ENCODE measurements around the gene AOPEP. TPM values are rescaled to one million over a fixed set of nuclear protein-coding genes. Genes with fewer than 3 reads are reported as not detected.

Gene AOPEP
- total RNA-seq, 1 donor from 2014 or later = 25.8 TPM

- peaks cover 1% of the 10 kb centered on the region for H3K9me3 Mint-ChIP-seq (ENCODE audit: unreplicated experiment)
- no peaks in the 10 kb centered on the region for H3K4me1 Mint-ChIP-seq (ENCODE audit: low read depth, unreplicated experiment)
- no peak for DNase-seq
- no peak overlapping the region for H3K4me3 Mint-ChIP-seq (ENCODE audit: unreplicated experiment)
- TF ChIP-seq CTCF (IDR thresholded peaks at IDR 0.05; ENCODE audit: partially characterized antibody, unreplicated experiment) = no peak
- H3K36me3 Mint-ChIP-seq (ENCODE audit: unreplicated experiment) = no peaks in the 10 kb centered on the region
- H3K27me3 Mint-ChIP-seq (ENCODE audit: unreplicated experiment) = peaks cover 3% of the 10 kb centered on the region
- no peak overlapping the region for H3K27ac Mint-ChIP-seq (ENCODE audit: unreplicated experiment)
Measured at GRCh38 chr9:94720846-94721549, 5.5 kb upstream of the AOPEP start.

- H3K9me3 Mint-ChIP-seq (ENCODE audit: unreplicated experiment) = peaks cover 1% of the 10 kb centered on the region
- DNase-seq = no peak
- no peaks in the 10 kb centered on the region for H3K4me1 Mint-ChIP-seq (ENCODE audit: low read depth, unreplicated experiment)
- no peak overlapping the region for H3K4me3 Mint-ChIP-seq (ENCODE audit: unreplicated experiment)
- H3K36me3 Mint-ChIP-seq (ENCODE audit: unreplicated experiment) = no peaks in the 10 kb centered on the region
- no peak overlapping the region for H3K27ac Mint-ChIP-seq (ENCODE audit: unreplicated experiment)
- no peak for TF ChIP-seq CTCF (IDR thresholded peaks at IDR 0.05; ENCODE audit: partially characterized antibody, unreplicated experiment)
- H3K27me3 Mint-ChIP-seq (ENCODE audit: unreplicated experiment) = peaks cover 3% of the 10 kb centered on the region
Measured at GRCh38 chr9:94721754-94722153, 4.7 kb upstream of the AOPEP start.

- H3K9me3 Mint-ChIP-seq (ENCODE audit: unreplicated experiment) = peaks cover 3% of the 10 kb centered on the region
- H3K36me3 Mint-ChIP-seq (ENCODE audit: unreplicated experiment) = no peaks in the 10 kb centered on the region
- peaks cover 1% of the 10 kb centered on the region for H3K27me3 Mint-ChIP-seq (ENCODE audit: unreplicated experiment)
- no peak overlapping the region for H3K4me3 Mint-ChIP-seq (ENCODE audit: unreplicated experiment)
- H3K4me1 Mint-ChIP-seq (ENCODE audit: low read depth, unreplicated experiment) = no peaks in the 10 kb centered on the region
- TF ChIP-seq CTCF (IDR thresholded peaks at IDR 0.05; ENCODE audit: partially characterized antibody, unreplicated experiment) = no peak
- no peak for DNase-seq
- H3K27ac Mint-ChIP-seq (ENCODE audit: unreplicated experiment) = no peak overlapping the region
Measured at GRCh38 chr9:94725293-94725692, 1.2 kb upstream of the AOPEP start.

- no peaks in the 10 kb centered on the region for H3K27me3 Mint-ChIP-seq (ENCODE audit: unreplicated experiment)
- TF ChIP-seq CTCF (IDR thresholded peaks at IDR 0.05; ENCODE audit: partially characterized antibody, unreplicated experiment) = no peak
- no peaks in the 10 kb centered on the region for H3K36me3 Mint-ChIP-seq (ENCODE audit: unreplicated experiment)
- H3K27ac Mint-ChIP-seq (ENCODE audit: unreplicated experiment) = no peak overlapping the region
- H3K9me3 Mint-ChIP-seq (ENCODE audit: unreplicated experiment) = peaks cover 3% of the 10 kb centered on the region
- no peak for DNase-seq
- H3K4me1 Mint-ChIP-seq (ENCODE audit: low read depth, unreplicated experiment) = no peaks in the 10 kb centered on the region
- H3K4me3 Mint-ChIP-seq (ENCODE audit: unreplicated experiment) = no peak overlapping the region
Measured at GRCh38 chr9:94728719-94729118, 2.2 kb downstream of the AOPEP start.

- no peak overlapping the region for H3K4me3 Mint-ChIP-seq (ENCODE audit: unreplicated experiment)
- no peaks in the 10 kb centered on the region for H3K4me1 Mint-ChIP-seq (ENCODE audit: low read depth, unreplicated experiment)
- peaks cover 3% of the 10 kb centered on the region for H3K9me3 Mint-ChIP-seq (ENCODE audit: unreplicated experiment)
- no peak for TF ChIP-seq CTCF (IDR thresholded peaks at IDR 0.05; ENCODE audit: partially characterized antibody, unreplicated experiment)
- no peaks in the 10 kb centered on the region for H3K27me3 Mint-ChIP-seq (ENCODE audit: unreplicated experiment)
- H3K27ac Mint-ChIP-seq (ENCODE audit: unreplicated experiment) = no peak overlapping the region
- no peaks in the 10 kb centered on the region for H3K36me3 Mint-ChIP-seq (ENCODE audit: unreplicated experiment)
- no peak for DNase-seq
Measured at GRCh38 chr9:94729199-94729598, 2.7 kb downstream of the AOPEP start.
